Stimulated activated effector memory CD8-positive, alpha-beta T cell treated with anti-CD3 and anti-CD28 coated beads, Interleukin-12 subunit alpha, Interleukin-12 subunit beta, amount 100 ng/mL, for 72 hours (primary cell): ENCODE data around the gene GALNTL6.

Experiments used
- ATAC-seq: fragments of 150-1000 bp; cut with Tn5 transposase; 2 replicates; pipeline ENCODE4 v1.10.0; 2021
- DNase-seq, 2 donors: peaks; one replicate each; pipeline ENCODE4 v3.0.0; 2021 to 2022; ENCODE audit warnings: low spot score in 2 of 2
- H3K27ac Mint-ChIP-seq: one replicate; pipeline ENCODE4 v1.8.0; 2022; ENCODE audit warnings: mild to moderate bottlenecking, mixed read lengths
- H3K36me3 Mint-ChIP-seq: one replicate; pipeline ENCODE4 v1.8.0; 2022; ENCODE audit warnings: mild to moderate bottlenecking, mixed read lengths
- H3K4me1 Mint-ChIP-seq: one replicate; pipeline ENCODE4 v1.8.0; 2022; ENCODE audit warnings: mixed read lengths
- H3K4me3 Mint-ChIP-seq: one replicate; pipeline ENCODE4 v1.8.0; 2022; ENCODE audit warnings: mild to moderate bottlenecking, mixed read lengths
- H3K9me3 Mint-ChIP-seq: one replicate; pipeline ENCODE4 v1.8.0; 2022; ENCODE audit warnings: mixed read lengths

GALNTL6 gene

GRCh38 chr4:172813359-172813923, 1000.2 kb downstream of the GALNTL6 start:
- H3K4me3 Mint-ChIP-seq: no peak overlapping the region
- ATAC-seq: peak; percentile 43
- no peak for DNase-seq
- H3K4me1 Mint-ChIP-seq: no peaks in the 10 kb centered on the region
- H3K9me3 Mint-ChIP-seq: no peaks in the 10 kb centered on the region
- no peak overlapping the region for H3K27ac Mint-ChIP-seq
- H3K36me3 Mint-ChIP-seq: no peaks in the 10 kb centered on the region

GRCh38 chr4:172815499-172816164, 1002.4 kb downstream of the GALNTL6 start:
- no peak overlapping the region for H3K4me3 Mint-ChIP-seq
- H3K4me1 Mint-ChIP-seq: no peaks in the 10 kb centered on the region
- DNase-seq: no peak
- no peaks in the 10 kb centered on the region for H3K9me3 Mint-ChIP-seq
- no peak overlapping the region for H3K27ac Mint-ChIP-seq
- no peaks in the 10 kb centered on the region for H3K36me3 Mint-ChIP-seq
- ATAC-seq: no peak

DNA sequence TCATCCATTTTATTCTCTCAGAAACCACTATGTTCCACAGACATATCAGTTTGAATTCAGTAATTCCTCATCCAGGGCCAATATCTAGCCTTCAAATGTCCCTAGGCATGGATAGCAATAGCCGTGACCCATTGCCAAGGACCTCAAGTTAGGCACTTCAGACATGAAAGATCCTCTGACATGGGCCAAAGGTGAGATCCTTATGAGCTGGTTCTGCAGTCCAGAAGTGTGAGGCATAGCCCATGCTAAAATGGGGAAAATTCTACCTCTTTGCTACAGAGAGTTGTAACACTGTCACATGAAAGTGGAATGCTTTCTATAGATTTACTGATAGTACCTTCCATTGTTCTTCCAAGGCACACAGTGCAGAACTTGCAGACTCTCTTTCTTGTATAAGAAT, 1005.7 kb downstream of the GALNTL6 start:
- DNase-seq: no peak
- Mint-ChIP-seq H3K9me3 (no peaks in the 10 kb centered on the region), H3K4me1 (no peaks in the 10 kb centered on the region), H3K4me3 (no peak overlapping the region), H3K36me3 (no peaks in the 10 kb centered on the region), H3K27ac (no peak overlapping the region)
- no peak for ATAC-seq

- DNase-seq (no peak), ATAC-seq (no peak)
- no peaks in the 10 kb centered on the region for H3K9me3 Mint-ChIP-seq
These were observed 1006.1 kb downstream of the GALNTL6 start for GRCh38 chr4:172819353-172819752.

DNA sequence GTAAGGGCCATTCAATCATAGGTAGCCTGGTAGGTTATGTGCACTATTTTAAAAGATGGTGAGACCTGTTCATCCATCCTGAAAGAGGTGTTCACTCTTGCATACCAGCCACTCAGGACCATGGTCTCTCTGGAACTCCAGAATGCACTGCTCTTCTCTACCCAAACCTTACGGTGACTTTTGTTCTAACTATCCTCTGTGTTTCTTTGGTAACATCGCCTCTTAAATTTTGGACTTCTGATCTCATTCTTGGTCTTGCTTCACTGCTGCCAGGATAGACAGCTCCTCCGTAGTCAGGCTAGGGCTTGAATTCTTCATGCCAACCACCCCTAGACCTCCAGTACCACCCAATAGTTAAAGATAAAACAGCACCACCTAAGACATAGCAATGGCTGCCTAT, 1009.1 kb downstream of the GALNTL6 start:
- no peaks in the 10 kb centered on the region for H3K36me3 Mint-ChIP-seq
- DNase-seq (no peak), ATAC-seq (no peak)
- no peaks in the 10 kb centered on the region for H3K4me1 Mint-ChIP-seq
- H3K9me3 Mint-ChIP-seq: no peaks in the 10 kb centered on the region
- H3K4me3 Mint-ChIP-seq: no peak overlapping the region
- no peak overlapping the region for H3K27ac Mint-ChIP-seq

More at GRCh38 chr4:172819353-172819752, 1006.1 kb downstream of the GALNTL6 start:
- H3K36me3 Mint-ChIP-seq: no peaks in the 10 kb centered on the region
- no peak overlapping the region for H3K4me3 Mint-ChIP-seq
- no peak overlapping the region for H3K27ac Mint-ChIP-seq
- H3K4me1 Mint-ChIP-seq: no peaks in the 10 kb centered on the region

GRCh38 chr4:172826346-172826745, 1013.1 kb downstream of the GALNTL6 start:
- Mint-ChIP-seq H3K36me3 (no peaks in the 10 kb centered on the region), H3K4me3 (no peak overlapping the region), H3K9me3 (no peaks in the 10 kb centered on the region), H3K4me1 (no peaks in the 10 kb centered on the region), H3K27ac (no peak overlapping the region)
- DNase-seq (no peak), ATAC-seq (peak; percentile 29)

- H3K27ac Mint-ChIP-seq: no peak overlapping the region
These were observed 1013.7 kb downstream of the GALNTL6 start for GRCh38 chr4:172826861-172827260.

GRCh38 chr4:172830295-172830764, 1017.1 kb downstream of the GALNTL6 start:
- no peak overlapping the region for H3K4me3 Mint-ChIP-seq
- DNase-seq (no peak), ATAC-seq (no peak)
- no peak overlapping the region for H3K27ac Mint-ChIP-seq
- no peaks in the 10 kb centered on the region for H3K9me3 Mint-ChIP-seq
- H3K4me1 Mint-ChIP-seq: no peaks in the 10 kb centered on the region
- H3K36me3 Mint-ChIP-seq: no peaks in the 10 kb centered on the region

More at GRCh38 chr4:172826861-172827260, 1013.7 kb downstream of the GALNTL6 start:
- ATAC-seq (no peak), DNase-seq (no peak)
- H3K4me1 Mint-ChIP-seq: no peaks in the 10 kb centered on the region
- H3K36me3 Mint-ChIP-seq: no peaks in the 10 kb centered on the region
- H3K4me3 Mint-ChIP-seq: no peak overlapping the region
- H3K9me3 Mint-ChIP-seq: no peaks in the 10 kb centered on the region

DNA sequence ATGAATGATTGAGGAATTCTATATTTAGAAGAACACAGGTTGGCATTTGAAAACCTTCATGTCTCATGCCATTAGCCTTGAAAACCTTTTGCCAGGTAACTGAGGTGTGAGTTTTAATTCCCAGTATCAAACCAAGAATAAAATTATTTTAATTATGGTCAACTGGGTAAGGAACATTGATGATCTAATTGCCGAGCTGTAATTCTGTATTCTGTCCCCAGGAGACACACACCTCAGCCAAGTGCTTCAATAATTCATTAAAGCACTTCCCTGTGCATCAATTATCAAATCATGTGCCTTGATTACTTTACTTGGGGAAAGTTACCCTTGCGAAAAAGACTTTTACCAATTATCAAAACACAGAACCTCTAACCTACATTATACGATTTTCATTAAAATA, 1023.5 kb downstream of the GALNTL6 start:
- Mint-ChIP-seq H3K4me3 (no peak overlapping the region), H3K9me3 (no peaks in the 10 kb centered on the region), H3K4me1 (no peaks in the 10 kb centered on the region), H3K27ac (no peak overlapping the region), H3K36me3 (no peaks in the 10 kb centered on the region)
- ATAC-seq (no peak), DNase-seq (no peak)

GRCh38 chr4:172838111-172838510, 1024.9 kb downstream of the GALNTL6 start:
- no peak for ATAC-seq
- H3K27ac Mint-ChIP-seq: no peak overlapping the region
- no peaks in the 10 kb centered on the region for H3K4me1 Mint-ChIP-seq
- H3K4me3 Mint-ChIP-seq: no peak overlapping the region
- H3K9me3 Mint-ChIP-seq: no peaks in the 10 kb centered on the region
- H3K36me3 Mint-ChIP-seq: no peaks in the 10 kb centered on the region
- DNase-seq: no peak

DNA sequence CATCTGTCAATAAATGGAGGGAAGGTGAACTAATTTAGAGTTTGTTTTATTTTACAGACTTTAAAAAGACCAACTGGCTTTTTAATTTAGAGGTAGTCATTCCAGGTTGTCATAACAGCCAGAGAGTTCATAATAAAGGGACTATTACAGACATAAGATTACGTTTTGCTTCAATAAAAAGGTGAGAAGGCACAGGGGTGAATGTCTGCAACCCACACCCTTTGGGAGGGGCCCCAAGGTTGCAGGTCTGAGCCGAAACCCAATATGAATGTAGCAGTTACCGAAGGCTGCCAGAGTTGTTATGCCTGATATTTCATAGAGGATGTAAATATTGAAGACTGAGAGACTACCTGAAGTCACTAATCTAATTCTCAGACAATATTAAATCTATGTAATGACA, 1025.7 kb downstream of the GALNTL6 start:
- no peak for ATAC-seq
- H3K9me3 Mint-ChIP-seq: no peaks in the 10 kb centered on the region

DNA sequence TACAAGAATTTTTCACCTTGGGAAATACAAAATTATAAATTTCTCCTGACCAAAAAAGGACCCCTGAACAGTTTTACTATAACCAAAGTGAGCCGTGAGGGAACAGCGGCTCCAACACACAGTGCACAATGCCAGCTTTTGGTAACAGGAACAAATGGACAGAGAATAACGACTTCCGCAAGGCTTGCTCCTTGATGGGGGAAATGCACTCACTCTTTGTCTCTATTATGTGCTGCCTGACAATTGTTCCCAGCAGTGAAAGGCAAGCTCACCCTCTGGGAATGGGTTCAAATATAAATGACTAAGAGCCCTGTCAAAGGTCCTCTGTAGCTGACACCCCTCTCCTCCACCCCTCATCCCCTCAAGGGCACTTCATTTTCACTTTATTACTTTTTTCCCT, 1029.6 kb downstream of the GALNTL6 start:
- no peak overlapping the region for H3K4me3 Mint-ChIP-seq
- H3K4me1 Mint-ChIP-seq: no peaks in the 10 kb centered on the region
- ATAC-seq: no peak
- no peaks in the 10 kb centered on the region for H3K36me3 Mint-ChIP-seq
- no peaks in the 10 kb centered on the region for H3K9me3 Mint-ChIP-seq
- DNase-seq: no peak
- no peak overlapping the region for H3K27ac Mint-ChIP-seq

More for the DNA sequence above, 1025.7 kb downstream of the GALNTL6 start:
- DNase-seq: no peak
- Mint-ChIP-seq H3K27ac (no peak overlapping the region), H3K4me1 (no peaks in the 10 kb centered on the region), H3K4me3 (no peak overlapping the region), H3K36me3 (no peaks in the 10 kb centered on the region)

DNA sequence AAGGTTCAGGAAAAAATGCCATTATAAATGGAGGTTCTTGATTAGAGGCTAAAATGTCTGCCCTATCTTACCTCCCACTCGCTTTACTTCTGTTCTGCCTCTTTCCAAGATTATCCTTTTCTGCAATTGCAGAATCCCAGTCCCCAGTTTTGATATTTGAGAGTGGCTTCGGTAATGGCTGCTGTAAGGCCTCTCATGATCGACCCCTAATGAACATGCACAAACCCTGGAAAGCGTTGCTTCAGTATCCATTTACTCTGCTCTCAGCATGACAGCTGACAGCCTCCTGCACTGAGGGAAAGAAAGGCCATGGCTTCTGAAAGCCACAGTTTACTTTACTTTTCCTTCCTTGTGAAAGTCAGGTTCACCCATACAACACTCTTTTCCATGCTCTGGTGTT, 1030.0 kb downstream of the GALNTL6 start:
- Mint-ChIP-seq H3K27ac (no peak overlapping the region), H3K9me3 (no peaks in the 10 kb centered on the region), H3K4me3 (no peak overlapping the region), H3K36me3 (no peaks in the 10 kb centered on the region), H3K4me1 (no peaks in the 10 kb centered on the region)
- no peak for ATAC-seq
- DNase-seq: no peak

GRCh38 chr4:172844556-172844955, 1031.4 kb downstream of the GALNTL6 start:
- Mint-ChIP-seq H3K4me1 (no peaks in the 10 kb centered on the region), H3K9me3 (no peaks in the 10 kb centered on the region), H3K27ac (no peak overlapping the region), H3K36me3 (no peaks in the 10 kb centered on the region), H3K4me3 (no peak overlapping the region)
- no peak for DNase-seq
- no peak for ATAC-seq

GRCh38 chr4:172845281-172845680, 1032.1 kb downstream of the GALNTL6 start:
- Mint-ChIP-seq H3K27ac (no peak overlapping the region), H3K9me3 (no peaks in the 10 kb centered on the region), H3K36me3 (no peaks in the 10 kb centered on the region), H3K4me3 (no peak overlapping the region), H3K4me1 (no peaks in the 10 kb centered on the region)
- no peak for DNase-seq
- ATAC-seq: no peak

DNA sequence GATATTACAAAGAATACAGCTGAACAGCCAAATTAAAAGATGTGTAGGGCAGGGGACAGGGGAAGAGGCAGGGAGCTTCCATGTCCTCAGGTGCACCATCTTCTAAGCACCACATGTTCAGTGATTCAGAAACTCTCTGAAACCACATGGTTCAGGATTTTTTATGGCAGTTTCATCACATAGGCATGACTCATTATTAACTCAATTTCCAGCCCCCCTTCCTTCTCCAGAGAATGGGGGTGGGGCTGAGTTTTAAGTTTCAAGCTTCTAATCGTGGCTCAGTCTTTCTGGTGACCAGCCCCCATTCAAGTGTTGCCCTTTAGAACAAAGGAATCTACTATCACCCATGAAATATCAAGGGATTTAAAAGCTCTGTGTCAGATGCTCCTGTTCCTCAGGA, 1037.6 kb downstream of the GALNTL6 start:
- ATAC-seq (no peak), DNase-seq (no peak)
- Mint-ChIP-seq H3K9me3 (no peaks in the 10 kb centered on the region), H3K36me3 (no peaks in the 10 kb centered on the region), H3K4me1 (no peaks in the 10 kb centered on the region), H3K27ac (no peak overlapping the region), H3K4me3 (no peak overlapping the region)
